HCT116 (cell line): Measurements from ENCODE around the gene PMF1. TPM values are rescaled to one million over a fixed set of nuclear protein-coding genes. Genes with fewer than 3 reads are reported as not detected.

ENCODE experiments used
- ATAC-seq: fragments of 200-7000 bp; cut with Tn5 transposase; 2 replicates; pipeline ENCODE4 v1.9.1; 2020; ENCODE audit warnings: mild to moderate bottlenecking, moderate library complexity
- BruUV-seq: library from RNA; stranded (reverse); fragments of 400-500 nt; replicated peaks from 2 replicates; lab custom pipeline; 2021; lab: Mats Ljungman, UMichigan
- CTCF ChIA-PET: fragments of 300-600 bp; sonication (Branson Sonifier 250); formaldehyde crosslinking; loops from one replicate; lab custom pipeline; 2021; ENCODE audit warnings: antibody characterized with exemption; lab: Charles Lee
- POLR2A ChIA-PET: fragments of 300-600, 350-600 bp; sonication (Branson Sonifier 250); formaldehyde crosslinking; loops from one replicate; lab custom pipeline; 2021; ENCODE audit warnings: antibody characterized with exemption; lab: Charles Lee
- RAD21 ChIA-PET, 2 experiments: fragments of 300-600 bp; sonication (Branson Sonifier 250); formaldehyde crosslinking; loops; one replicate each; lab custom pipeline; 2023; ENCODE audit warnings: low total read pairs in 2 of 2; ENCODE audit not compliant: uncharacterized antibody in 2 of 2, unreplicated experiment in 2 of 2, low non-redundant PET in 1 of 2; lab: Charles Lee
- DNase-seq: peaks from one replicate; pipeline ENCODE4 v3.0.0-alpha.2; 2010; ENCODE audit warnings: low read depth, low spot score
- H2AFZ ChIP-seq: fragments of 200-600 bp; shearing (Covaris generic), sonication (generic); 2 replicates; pipeline ENCODE4 v1.6.1; 2017; ENCODE audit warnings: low read depth, mixed run types, mixed read lengths, antibody characterized with exemption, low read length; ENCODE audit not compliant: poor library complexity, severe bottlenecking
- H3K27ac ChIP-seq: 2 replicates; pipeline ENCODE4 v1.5.1; 2012; ENCODE audit warnings: low read depth, low read length
- H3K27me3 ChIP-seq: fragments of 200-600 bp; sonication (generic); 2 replicates; pipeline ENCODE4 v1.6.1; 2016; ENCODE audit warnings: mixed run types, low read length, mixed read lengths; ENCODE audit not compliant: insufficient read depth
- H3K36me3 ChIP-seq, 2 experiments: fragments of 200-500 bp in 1 of 2; fragments of 200-600 bp in 1 of 2; sonication (Bioruptor generic) in 1 of 2; sonication (generic) in 1 of 2; 2 replicates each; pipeline versions ENCODE4 v1.5.1 to v1.6.1; 2014 to 2016; ENCODE audit warnings: low read length in 2 of 2, inconsistent platforms in 1 of 2, mixed read lengths in 1 of 2, mixed run types in 1 of 2; ENCODE audit not compliant: insufficient read depth in 2 of 2, control insufficient read depth in 1 of 2
- H3K4me1 ChIP-seq, 2 experiments: fragments of 200-600 bp in 1 of 2; sonication (generic) in 1 of 2; 2 replicates each; pipeline versions ENCODE4 v1.5.1 to v1.6.1; 2012 to 2017; ENCODE audit warnings: low read length in 2 of 2, inconsistent platforms in 1 of 2, mild to moderate bottlenecking in 1 of 2, mixed read lengths in 1 of 2, mixed run types in 1 of 2, moderate library complexity in 1 of 2; ENCODE audit not compliant: insufficient read depth in 2 of 2, control insufficient read depth in 1 of 2
- H3K4me2 ChIP-seq: fragments of 200-600 bp; sonication (generic); 2 replicates; pipeline ENCODE4 v1.6.1; 2017; ENCODE audit warnings: mixed run types, low read length, mixed read lengths
- H3K4me3 ChIP-seq, 2 experiments: fragments of 200-600 bp in 1 of 2; sonication (generic) in 1 of 2; replicated peaks in 1 of 2; 2 replicates each; pipeline ENCODE4 v1.5.1; 2011 to 2016; ENCODE audit warnings: low read length in 2 of 2, control low read depth in 1 of 2, low read depth in 1 of 2, mild to moderate bottlenecking in 1 of 2, mixed read lengths in 1 of 2, mixed run types in 1 of 2
- H3K79me2 ChIP-seq: fragments of 200-600 bp; sonication (generic); 2 replicates; pipeline ENCODE4 v1.6.1; 2017; ENCODE audit warnings: mild to moderate bottlenecking, mixed run types, low read length, moderate library complexity, mixed read lengths; ENCODE audit not compliant: insufficient read depth
- H3K9ac ChIP-seq: fragments of 200-600 bp; sonication (generic); 2 replicates; pipeline ENCODE4 v1.6.1; 2016; ENCODE audit warnings: low read length, mixed read lengths
- H3K9me2 ChIP-seq: fragments of 200-600 bp; sonication (generic), shearing (Covaris generic); 2 replicates; pipeline ENCODE4 v1.6.1; 2017; ENCODE audit warnings: mixed run types, mild to moderate bottlenecking, moderate library complexity; ENCODE audit not compliant: insufficient read depth
- H3K9me3 ChIP-seq, 2 experiments: fragments of 200-500 bp in 1 of 2; fragments of 200-600 bp in 1 of 2; sonication (Bioruptor generic) in 1 of 2; sonication (generic) in 1 of 2; 2 replicates each; pipeline ENCODE4 v1.6.1; 2014 to 2017; ENCODE audit warnings: low read length in 2 of 2, mixed read lengths in 2 of 2, inconsistent platforms in 1 of 2, low read depth in 1 of 2, mild to moderate bottlenecking in 1 of 2, mixed run types in 1 of 2, moderate library complexity in 1 of 2; ENCODE audit not compliant: control insufficient read depth in 1 of 2, insufficient read depth in 1 of 2
- H4K20me1 ChIP-seq: fragments of 200-600 bp; sonication (generic), shearing (Covaris generic); 2 replicates; pipeline ENCODE4 v1.6.1; 2017; ENCODE audit warnings: mixed run types, mild to moderate bottlenecking, moderate library complexity; ENCODE audit not compliant: insufficient read depth
- CBX3 ChIP-seq: IDR thresholded peaks from 2 replicates; pipeline ENCODE4 v1.6.1; 2012; ENCODE audit warnings: low read depth
- CEBPB ChIP-seq: IDR thresholded peaks from 2 replicates; pipeline ENCODE4 v1.6.1; 2012; ENCODE audit warnings: low read depth
- EGR1 ChIP-seq: IDR thresholded peaks from 2 replicates; pipeline ENCODE4 v1.6.1; 2012; ENCODE audit warnings: low read depth
- ELF1 ChIP-seq: IDR thresholded peaks from 2 replicates; pipeline ENCODE4 v1.6.1; 2012; ENCODE audit warnings: low read depth, borderline replicate concordance
- EZH2 ChIP-seq: fragments of 200-600 bp; sonication (generic); IDR thresholded peaks from 2 replicates; pipeline ENCODE4 v1.6.1; 2017; ENCODE audit warnings: antibody characterized with exemption, mixed run types
- JUND ChIP-seq: IDR thresholded peaks from 2 replicates; pipeline ENCODE4 v1.6.1; 2012
- POLR2A ChIP-seq: IDR thresholded peaks from 2 replicates; pipeline ENCODE4 v1.7.0; 2011; ENCODE audit warnings: borderline replicate concordance; ENCODE audit not compliant: insufficient read depth, insufficient read length; ENCODE audit errors: extremely low read depth
- RAD21 ChIP-seq: IDR thresholded peaks from 2 replicates; pipeline ENCODE4 v1.6.1; 2012; ENCODE audit warnings: low read depth, mild to moderate bottlenecking
- SP1 ChIP-seq: IDR thresholded peaks from 2 replicates; pipeline ENCODE4 v1.6.1; 2012; ENCODE audit warnings: low read depth
- TCF7L2 ChIP-seq: IDR thresholded peaks from 2 replicates; pipeline ENCODE4 v1.7.0; 2011; ENCODE audit warnings: borderline replicate concordance, inconsistent platforms; ENCODE audit not compliant: insufficient read depth, insufficient read length; ENCODE audit errors: extremely low read depth
- YY1 ChIP-seq: IDR thresholded peaks from 2 replicates; pipeline ENCODE4 v1.6.1; 2011; ENCODE audit warnings: low read length, low read depth, moderate library complexity, mild to moderate bottlenecking; ENCODE audit not compliant: insufficient replicate concordance; ENCODE audit errors: extremely low read depth
- ZFX ChIP-seq: fragments of 450-650 bp; IDR thresholded peaks from 2 replicates; pipeline ENCODE4 v1.6.1; 2017
- ZNF274 ChIP-seq: fragments of 200-500 bp; sonication (Bioruptor generic); IDR thresholded peaks from 2 replicates; pipeline ENCODE4 v1.6.1; 2014; ENCODE audit warnings: mild to moderate bottlenecking, low read depth, low read length, inconsistent platforms
- intact Hi-C: fragments of 100-400 bp; cut with micrococcal nuclease; formaldehyde crosslinking; loops from 2 replicates; pipeline ENCODE4 v1.10.0; 2022
- total RNA-seq: library from RNA; stranded (reverse); gene quantifications from one replicate; pipeline ENCODE4 v1.2.1, GENCODE V29; 2021; ENCODE audit not compliant: unreplicated experiment
- TF ChIP-seq, protein P1 (sequence below): IDR thresholded peaks from 2 replicates; pipeline ENCODE4 v1.6.1; 2011; ENCODE audit warnings: mild to moderate bottlenecking, low read length, moderate library complexity; ENCODE audit not compliant: insufficient replicate concordance; ENCODE audit errors: extremely low read depth
- TF ChIP-seq, protein P2 (sequence below): IDR thresholded peaks from 2 replicates; pipeline ENCODE4 v1.6.1; 2012
- TF ChIP-seq, protein P3 (sequence below): IDR thresholded peaks from 2 replicates; pipeline ENCODE4 v1.6.1; 2012; ENCODE audit warnings: low read depth
- TF ChIP-seq, protein P4 (sequence below), 3 experiments: fragments of 200-600 bp in 1 of 3; sonication (generic) in 1 of 3; IDR thresholded peaks in 2 of 3; conservative IDR thresholded peaks in 1 of 3; 2 replicates each; pipeline ENCODE4 v1.5.1; 2012 to 2017; ENCODE audit warnings: low read depth in 2 of 3, low read length in 2 of 3, antibody characterized with exemption in 1 of 3, borderline replicate concordance in 1 of 3, control low read depth in 1 of 3, mild to moderate bottlenecking in 1 of 3, mixed read lengths in 1 of 3, mixed run types in 1 of 3, moderate library complexity in 1 of 3; ENCODE audit not compliant: insufficient read depth in 1 of 3
- TF ChIP-seq, protein P5 (sequence below): IDR thresholded peaks from 2 replicates; pipeline ENCODE4 v1.6.1; 2012

The PMF1 gene
- total RNA-seq, 1 experiment from 2014 or later: 52.6 TPM

DNA sequence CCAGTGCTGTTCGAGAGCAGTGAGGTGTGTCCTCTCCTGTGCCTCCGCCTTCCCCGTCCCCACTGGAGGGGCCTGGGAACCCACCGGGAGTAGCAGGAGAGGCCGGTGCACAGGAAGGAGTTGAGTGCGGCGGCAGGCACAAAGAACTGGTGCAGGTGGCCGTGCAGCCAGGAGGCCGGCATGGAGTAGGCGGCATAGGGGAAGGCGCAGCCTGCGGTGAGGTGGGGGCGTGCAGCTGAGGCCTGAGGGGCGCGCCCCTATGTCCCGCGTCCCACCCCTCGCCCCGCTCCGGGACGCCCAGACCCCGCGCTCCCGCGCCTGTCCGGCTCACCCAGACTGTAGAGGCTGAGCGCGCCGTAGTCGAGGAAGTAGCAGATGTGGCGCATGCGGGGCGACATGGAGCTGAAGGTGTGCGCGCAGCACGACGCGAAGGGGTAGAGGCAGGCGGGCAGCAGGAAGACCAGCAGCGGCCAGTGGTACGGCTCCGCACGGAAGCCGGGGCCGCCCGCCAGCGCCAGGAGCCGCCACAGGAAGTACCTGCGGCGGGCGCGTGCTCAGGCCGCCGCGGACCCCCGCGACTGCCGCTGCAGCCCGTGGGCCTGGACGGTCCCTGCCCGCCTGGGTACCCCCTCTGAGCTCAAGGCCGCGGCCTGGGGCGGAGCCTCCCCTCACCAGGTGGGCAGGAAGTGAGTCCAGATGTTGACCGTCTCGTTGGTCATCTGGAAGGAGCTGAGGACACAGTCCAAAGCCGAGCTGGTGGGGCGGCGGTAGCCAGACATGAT, 32.8 kb downstream of the PMF1 start:
- Histone ChIP-seq H3K9ac (no peak overlapping the region), H3K4me3 (no peak overlapping the region), H3K79me2 (no peaks in the 10 kb centered on the region), H3K9me2 (no peaks in the 10 kb centered on the region), H3K27ac (no peak overlapping the region), H3K27me3 (no peaks in the 10 kb centered on the region), H3K4me2 (no peak overlapping the region), H2AFZ (no peak overlapping the region), H4K20me1 (peaks cover 3% of the 10 kb centered on the region; the same call in 1 of the 2 replicates), H3K36me3 (peaks cover 6 to 13% of the 10 kb centered on the region in 2 experiments; a peak in 3 of 4 replicates), H3K4me1 (peaks cover 14 to 30% of the 10 kb centered on the region in 2 experiments), H3K9me3 (no peaks in the 10 kb centered on the region)
- no TSS peak for BruUV-seq
- ChIA-PET RAD21 (no interaction called here), CTCF (interaction anchor here (1.4 kb wide), 1 partner anchor 12 kb away, joined by 3 read pairs; no protein-coding TSS in a partner anchor), POLR2A (no interaction called here)
- no peak for ATAC-seq
- TF ChIP-seq RAD21 (no peak), POLR2A (no peak), CEBPB (no peak), SP1 (no peak), TCF7L2 (no peak), JUND (no peak), YY1 (no peak), CBX3 (no peak), EZH2 (no peak), EGR1 (no peak), ELF1 (no peak), ZNF274 (no peak), ZFX (no peak)
- TF ChIP-seq, protein P1, sequence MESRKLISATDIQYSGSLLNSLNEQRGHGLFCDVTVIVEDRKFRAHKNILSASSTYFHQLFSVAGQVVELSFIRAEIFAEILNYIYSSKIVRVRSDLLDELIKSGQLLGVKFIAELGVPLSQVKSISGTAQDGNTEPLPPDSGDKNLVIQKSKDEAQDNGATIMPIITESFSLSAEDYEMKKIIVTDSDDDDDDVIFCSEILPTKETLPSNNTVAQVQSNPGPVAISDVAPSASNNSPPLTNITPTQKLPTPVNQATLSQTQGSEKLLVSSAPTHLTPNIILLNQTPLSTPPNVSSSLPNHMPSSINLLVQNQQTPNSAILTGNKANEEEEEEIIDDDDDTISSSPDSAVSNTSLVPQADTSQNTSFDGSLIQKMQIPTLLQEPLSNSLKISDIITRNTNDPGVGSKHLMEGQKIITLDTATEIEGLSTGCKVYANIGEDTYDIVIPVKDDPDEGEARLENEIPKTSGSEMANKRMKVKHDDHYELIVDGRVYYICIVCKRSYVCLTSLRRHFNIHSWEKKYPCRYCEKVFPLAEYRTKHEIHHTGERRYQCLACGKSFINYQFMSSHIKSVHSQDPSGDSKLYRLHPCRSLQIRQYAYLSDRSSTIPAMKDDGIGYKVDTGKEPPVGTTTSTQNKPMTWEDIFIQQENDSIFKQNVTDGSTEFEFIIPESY: no peak
- TF ChIP-seq, protein P2, sequence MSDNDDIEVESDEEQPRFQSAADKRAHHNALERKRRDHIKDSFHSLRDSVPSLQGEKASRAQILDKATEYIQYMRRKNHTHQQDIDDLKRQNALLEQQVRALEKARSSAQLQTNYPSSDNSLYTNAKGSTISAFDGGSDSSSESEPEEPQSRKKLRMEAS: no peak
- TF ChIP-seq, protein P3, sequence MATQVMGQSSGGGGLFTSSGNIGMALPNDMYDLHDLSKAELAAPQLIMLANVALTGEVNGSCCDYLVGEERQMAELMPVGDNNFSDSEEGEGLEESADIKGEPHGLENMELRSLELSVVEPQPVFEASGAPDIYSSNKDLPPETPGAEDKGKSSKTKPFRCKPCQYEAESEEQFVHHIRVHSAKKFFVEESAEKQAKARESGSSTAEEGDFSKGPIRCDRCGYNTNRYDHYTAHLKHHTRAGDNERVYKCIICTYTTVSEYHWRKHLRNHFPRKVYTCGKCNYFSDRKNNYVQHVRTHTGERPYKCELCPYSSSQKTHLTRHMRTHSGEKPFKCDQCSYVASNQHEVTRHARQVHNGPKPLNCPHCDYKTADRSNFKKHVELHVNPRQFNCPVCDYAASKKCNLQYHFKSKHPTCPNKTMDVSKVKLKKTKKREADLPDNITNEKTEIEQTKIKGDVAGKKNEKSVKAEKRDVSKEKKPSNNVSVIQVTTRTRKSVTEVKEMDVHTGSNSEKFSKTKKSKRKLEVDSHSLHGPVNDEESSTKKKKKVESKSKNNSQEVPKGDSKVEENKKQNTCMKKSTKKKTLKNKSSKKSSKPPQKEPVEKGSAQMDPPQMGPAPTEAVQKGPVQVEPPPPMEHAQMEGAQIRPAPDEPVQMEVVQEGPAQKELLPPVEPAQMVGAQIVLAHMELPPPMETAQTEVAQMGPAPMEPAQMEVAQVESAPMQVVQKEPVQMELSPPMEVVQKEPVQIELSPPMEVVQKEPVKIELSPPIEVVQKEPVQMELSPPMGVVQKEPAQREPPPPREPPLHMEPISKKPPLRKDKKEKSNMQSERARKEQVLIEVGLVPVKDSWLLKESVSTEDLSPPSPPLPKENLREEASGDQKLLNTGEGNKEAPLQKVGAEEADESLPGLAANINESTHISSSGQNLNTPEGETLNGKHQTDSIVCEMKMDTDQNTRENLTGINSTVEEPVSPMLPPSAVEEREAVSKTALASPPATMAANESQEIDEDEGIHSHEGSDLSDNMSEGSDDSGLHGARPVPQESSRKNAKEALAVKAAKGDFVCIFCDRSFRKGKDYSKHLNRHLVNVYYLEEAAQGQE: no peak
- TF ChIP-seq, protein P4, sequence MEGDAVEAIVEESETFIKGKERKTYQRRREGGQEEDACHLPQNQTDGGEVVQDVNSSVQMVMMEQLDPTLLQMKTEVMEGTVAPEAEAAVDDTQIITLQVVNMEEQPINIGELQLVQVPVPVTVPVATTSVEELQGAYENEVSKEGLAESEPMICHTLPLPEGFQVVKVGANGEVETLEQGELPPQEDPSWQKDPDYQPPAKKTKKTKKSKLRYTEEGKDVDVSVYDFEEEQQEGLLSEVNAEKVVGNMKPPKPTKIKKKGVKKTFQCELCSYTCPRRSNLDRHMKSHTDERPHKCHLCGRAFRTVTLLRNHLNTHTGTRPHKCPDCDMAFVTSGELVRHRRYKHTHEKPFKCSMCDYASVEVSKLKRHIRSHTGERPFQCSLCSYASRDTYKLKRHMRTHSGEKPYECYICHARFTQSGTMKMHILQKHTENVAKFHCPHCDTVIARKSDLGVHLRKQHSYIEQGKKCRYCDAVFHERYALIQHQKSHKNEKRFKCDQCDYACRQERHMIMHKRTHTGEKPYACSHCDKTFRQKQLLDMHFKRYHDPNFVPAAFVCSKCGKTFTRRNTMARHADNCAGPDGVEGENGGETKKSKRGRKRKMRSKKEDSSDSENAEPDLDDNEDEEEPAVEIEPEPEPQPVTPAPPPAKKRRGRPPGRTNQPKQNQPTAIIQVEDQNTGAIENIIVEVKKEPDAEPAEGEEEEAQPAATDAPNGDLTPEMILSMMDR (IDR thresholded peaks at IDR 0.05 in 2 of 3, conservative IDR thresholded peaks at IDR 0.05 in 1 of 3; ENCODE audit: borderline replicate concordance in 1 of 3, insufficient read depth in 1 of 3, low read depth in 2 of 3, low read length in 2 of 3): no peak
- TF ChIP-seq, protein P5, sequence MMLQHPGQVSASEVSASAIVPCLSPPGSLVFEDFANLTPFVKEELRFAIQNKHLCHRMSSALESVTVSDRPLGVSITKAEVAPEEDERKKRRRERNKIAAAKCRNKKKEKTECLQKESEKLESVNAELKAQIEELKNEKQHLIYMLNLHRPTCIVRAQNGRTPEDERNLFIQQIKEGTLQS: no peak
- no peak for DNase-seq
- intact Hi-C loops: no loop called here
